D721Med (cell line): ENCODE results near the gene SCAF8.

Experiments used
- DNase-seq: peaks from one replicate; pipeline ENCODE4 v3.0.0; 2011; ENCODE audit warnings: low spot score; ENCODE audit not compliant: insufficient read length
- FAIRE-seq: peaks from 2 replicates; lab custom pipeline; 2011; peaks lifted over from hg19 to GRCh38; lab: Jason Lieb, UNC
- TF ChIP-seq, protein P1 (sequence below): IDR thresholded peaks from 2 replicates; pipeline ENCODE4 v1.5.1; 2012; ENCODE audit warnings: mild to moderate bottlenecking, control low read depth; ENCODE audit not compliant: insufficient read depth; ENCODE audit errors: missing control alignments

SCAF8 gene

DNA sequence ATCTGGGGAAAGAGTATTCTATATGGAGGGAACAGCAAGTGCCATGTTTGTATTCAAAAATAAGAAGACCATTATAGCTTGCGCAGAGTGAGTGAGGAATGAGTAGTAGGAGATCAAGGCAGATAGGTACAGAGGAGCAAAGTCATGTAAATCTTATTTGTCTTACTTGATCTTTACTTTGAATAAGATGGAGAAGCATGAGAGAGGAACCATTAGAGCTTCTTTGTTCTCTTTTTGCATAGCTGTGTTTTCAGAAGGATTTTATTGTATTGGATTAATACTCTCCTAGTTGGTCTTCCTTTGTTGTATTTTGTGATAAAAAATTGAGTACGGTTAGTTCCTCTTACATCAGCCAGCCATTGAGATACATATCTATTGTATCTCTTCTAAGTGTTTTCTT, 88.4 kb downstream of the SCAF8 start:
- TF ChIP-seq, protein P1, sequence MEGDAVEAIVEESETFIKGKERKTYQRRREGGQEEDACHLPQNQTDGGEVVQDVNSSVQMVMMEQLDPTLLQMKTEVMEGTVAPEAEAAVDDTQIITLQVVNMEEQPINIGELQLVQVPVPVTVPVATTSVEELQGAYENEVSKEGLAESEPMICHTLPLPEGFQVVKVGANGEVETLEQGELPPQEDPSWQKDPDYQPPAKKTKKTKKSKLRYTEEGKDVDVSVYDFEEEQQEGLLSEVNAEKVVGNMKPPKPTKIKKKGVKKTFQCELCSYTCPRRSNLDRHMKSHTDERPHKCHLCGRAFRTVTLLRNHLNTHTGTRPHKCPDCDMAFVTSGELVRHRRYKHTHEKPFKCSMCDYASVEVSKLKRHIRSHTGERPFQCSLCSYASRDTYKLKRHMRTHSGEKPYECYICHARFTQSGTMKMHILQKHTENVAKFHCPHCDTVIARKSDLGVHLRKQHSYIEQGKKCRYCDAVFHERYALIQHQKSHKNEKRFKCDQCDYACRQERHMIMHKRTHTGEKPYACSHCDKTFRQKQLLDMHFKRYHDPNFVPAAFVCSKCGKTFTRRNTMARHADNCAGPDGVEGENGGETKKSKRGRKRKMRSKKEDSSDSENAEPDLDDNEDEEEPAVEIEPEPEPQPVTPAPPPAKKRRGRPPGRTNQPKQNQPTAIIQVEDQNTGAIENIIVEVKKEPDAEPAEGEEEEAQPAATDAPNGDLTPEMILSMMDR: no peak
- peak; percentile 90 for FAIRE-seq
- DNase-seq: no peak

DNA sequence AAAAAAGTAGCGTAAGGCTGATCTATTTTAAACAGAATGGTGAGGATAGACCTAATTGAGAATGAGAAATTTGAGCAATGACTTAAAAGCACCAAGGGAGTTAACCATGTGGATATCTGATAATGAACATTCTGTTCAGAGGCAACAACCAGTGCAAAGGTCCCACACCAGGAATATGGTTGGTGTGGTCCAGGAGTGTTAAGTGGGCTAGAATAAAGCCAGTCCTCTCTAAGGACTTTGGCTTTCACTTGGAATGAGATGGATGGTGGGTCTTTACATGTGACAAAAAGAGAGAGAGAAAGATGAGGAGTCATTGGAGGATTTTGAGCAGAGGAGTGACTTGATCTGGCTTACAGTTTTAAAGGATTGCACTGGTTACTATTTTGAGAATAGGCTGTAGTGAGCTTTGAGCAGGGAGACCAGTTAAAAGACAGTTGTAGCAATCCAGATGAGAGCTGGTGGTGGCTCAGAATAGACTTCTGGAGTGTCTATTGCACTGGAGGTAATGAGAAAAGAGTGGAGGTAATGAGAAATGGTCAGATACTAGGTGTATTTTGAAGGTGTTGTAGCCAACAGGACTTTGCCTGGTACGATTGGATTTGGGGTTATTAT, 89.8 kb downstream of the SCAF8 start:
- FAIRE-seq (peak; percentile 83), DNase-seq (no peak)
- TF ChIP-seq, protein P1: no peak

DNA sequence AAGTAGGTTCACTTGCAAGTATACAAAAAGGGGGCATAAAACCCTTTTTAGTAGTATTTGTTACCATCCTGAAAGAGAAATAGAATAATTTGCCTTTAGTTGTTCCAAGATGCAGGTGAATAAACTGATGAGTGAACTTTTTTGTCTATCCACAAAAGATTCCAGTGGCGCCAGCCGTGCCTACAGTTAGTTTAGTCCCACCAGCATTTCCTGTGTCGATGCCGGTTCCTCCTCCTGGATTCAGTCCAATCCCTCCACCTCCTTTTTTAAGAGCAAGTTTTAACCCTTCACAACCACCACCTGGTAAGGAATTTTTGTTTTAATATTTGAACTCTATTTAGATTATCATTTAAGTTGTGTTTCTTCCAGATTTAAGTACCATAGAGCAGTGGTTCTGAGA, 90.9 kb downstream of the SCAF8 start:
- FAIRE-seq (no peak), DNase-seq (no peak)
- TF ChIP-seq, protein P1: no peak

DNA sequence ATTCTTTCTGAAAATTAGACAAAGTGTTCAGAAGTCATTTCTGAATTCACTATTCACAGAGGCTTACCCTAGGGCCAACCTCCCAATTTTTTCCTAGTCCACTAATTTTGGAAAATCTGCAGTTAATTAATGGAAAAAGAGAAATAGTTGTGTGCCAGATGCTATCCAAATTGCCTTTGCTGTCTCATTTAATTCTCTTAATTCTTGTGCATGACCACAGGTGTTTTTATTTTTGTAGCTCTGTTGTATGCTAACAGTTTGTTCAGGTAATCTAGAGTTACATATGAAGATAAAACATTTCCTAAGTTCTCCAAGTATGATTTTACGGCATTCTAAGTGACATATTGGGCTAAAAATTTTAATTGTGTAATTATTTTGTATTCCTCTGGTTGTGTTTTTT, 96.8 kb downstream of the SCAF8 start:
- TF ChIP-seq, protein P1: no peak
- DNase-seq (no peak), FAIRE-seq (no peak)

DNA sequence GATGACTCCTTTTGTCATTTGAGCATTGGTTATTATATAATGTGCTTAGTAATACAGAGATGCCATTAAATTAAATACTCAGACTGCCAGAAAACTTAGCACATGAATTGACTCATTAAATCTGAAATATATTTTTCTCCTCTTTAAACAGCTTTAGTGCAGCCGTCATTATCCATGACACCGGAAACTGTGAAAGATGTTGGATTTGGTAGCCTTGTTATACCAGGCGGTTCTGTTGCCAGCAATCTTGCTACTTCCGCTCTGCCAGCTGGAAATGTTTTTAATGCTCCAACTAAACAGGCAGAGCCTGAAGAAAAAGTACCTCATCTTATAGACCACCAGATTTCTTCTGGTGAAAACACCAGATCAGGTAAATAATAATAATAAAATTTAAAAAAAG, 97.6 kb downstream of the SCAF8 start:
- TF ChIP-seq, protein P1: no peak
- FAIRE-seq: peak; percentile 46
- no peak for DNase-seq

DNA sequence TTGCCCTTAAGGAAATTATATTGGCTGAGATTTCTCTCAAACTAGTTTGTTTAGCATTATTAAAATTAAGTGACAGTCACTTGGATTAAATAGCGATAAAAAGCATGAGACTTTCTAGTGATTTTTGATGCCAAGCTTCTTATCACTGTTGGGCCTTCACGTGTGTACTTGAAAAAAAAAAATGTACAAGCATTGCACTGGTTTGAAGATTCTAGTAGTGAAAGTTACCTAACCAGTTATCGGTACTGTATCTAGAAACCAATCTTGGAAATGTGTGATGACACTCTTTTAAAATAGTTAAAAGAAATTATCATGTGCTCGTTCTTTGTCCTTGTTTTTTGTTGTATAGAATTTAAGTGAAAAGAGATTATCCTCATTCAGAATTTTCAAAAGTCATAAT, 102.1 kb downstream of the SCAF8 start:
- TF ChIP-seq, protein P1: no peak
- DNase-seq (no peak), FAIRE-seq (no peak)

DNA sequence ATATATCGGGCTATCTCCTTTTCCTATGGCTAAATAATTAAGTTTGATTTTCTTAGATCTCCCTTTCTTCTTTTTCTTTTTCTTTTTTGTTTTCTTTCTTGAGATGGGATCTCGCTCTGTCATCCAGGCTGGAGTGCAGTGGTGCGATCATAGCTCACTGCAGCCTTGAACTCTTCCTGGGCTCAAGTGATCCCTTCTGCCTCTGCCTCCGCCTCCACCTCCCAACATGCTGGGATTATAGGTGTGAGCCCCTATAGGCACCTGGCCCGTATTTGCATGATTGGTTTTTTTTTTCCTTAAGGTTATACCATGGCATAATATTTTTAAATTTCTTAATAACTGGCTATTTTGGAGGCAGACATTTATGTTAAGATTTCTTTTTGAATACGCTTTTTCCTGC, 106.3 kb downstream of the SCAF8 start:
- DNase-seq (no peak), FAIRE-seq (no peak)
- TF ChIP-seq, protein P1: no peak
